H54 (cell line): ENCODE measurements around the gene MED7.

Experiments used
- DNase-seq: peaks from one replicate; pipeline ENCODE4 v3.0.0; 2011; ENCODE audit warnings: low spot score, mixed read lengths; ENCODE audit not compliant: insufficient read length
- FAIRE-seq: peaks from 3 replicates; lab custom pipeline; 2011; peaks lifted over from hg19 to GRCh38; lab: Jason Lieb, UNC
- POLR2A ChIP-seq: IDR thresholded peaks from 2 replicates; pipeline ENCODE4 v1.6.1; 2011; ENCODE audit warnings: low read depth, mild to moderate bottlenecking, low read length

MED7 gene

DNA sequence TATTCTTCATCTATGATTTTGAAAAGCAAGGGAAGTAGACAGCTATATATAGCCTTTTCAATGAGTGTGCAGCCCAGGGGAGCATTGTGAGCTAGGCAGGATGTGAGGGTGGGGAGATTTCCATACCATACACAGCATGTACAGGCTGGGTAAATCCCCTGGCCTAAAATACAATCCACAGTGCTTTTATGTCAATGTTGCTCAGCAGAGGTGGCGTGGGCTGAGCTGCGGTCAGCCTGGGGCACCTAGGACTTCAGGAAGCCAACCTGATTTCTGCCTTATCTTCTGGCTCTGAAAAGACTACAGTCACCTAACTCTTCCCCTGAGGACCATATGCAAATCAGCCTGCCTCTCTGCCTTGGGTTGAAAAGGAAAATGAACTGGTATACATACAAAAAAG, 29.7 kb upstream of the MED7 start:
- no peak for FAIRE-seq
- no peak for TF ChIP-seq POLR2A
- no peak for DNase-seq

DNA sequence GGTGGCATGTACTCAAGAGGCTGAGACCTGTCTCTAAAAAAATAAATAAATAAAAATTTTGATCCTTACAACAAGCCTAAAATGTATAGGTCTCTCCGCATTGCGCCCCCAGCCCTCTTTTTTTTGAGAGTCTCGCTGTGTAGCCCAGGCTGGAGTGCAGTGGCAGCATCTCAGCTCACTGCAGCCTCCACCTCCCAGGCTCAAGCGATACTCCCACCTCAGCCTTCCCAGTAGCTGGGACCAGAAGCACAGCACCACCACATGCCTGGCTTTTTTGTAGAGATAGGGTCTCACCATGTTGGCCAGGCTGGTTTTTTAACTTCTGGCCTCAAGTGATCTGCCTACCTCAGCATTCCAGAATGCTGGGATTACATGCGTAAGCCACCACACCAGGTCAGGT, 25.6 kb upstream of the MED7 start:
- DNase-seq: no peak
- TF ChIP-seq POLR2A: no peak
- no peak for FAIRE-seq

DNA sequence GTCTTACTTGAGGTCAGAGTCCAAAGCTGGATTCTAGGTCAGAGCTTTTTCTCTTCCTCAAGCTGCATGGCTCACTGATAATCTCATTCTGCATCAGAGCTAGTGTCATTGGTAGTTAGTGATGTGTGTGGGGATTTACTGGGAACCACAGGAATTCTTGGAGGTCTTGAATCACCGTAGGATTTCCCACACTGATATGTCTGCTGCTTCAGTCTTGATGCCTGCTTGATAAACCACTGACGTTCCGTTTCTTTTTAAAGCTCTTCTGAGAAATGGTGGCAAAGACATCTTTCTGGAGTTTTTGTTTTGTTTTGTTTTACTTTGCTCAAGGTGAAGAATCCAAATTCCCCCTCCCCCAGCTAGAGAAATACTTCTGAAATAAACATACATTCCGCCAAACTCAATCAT, 24.6 kb upstream of the MED7 start:
- no peak for DNase-seq
- TF ChIP-seq POLR2A: no peak
- FAIRE-seq: no peak

DNA sequence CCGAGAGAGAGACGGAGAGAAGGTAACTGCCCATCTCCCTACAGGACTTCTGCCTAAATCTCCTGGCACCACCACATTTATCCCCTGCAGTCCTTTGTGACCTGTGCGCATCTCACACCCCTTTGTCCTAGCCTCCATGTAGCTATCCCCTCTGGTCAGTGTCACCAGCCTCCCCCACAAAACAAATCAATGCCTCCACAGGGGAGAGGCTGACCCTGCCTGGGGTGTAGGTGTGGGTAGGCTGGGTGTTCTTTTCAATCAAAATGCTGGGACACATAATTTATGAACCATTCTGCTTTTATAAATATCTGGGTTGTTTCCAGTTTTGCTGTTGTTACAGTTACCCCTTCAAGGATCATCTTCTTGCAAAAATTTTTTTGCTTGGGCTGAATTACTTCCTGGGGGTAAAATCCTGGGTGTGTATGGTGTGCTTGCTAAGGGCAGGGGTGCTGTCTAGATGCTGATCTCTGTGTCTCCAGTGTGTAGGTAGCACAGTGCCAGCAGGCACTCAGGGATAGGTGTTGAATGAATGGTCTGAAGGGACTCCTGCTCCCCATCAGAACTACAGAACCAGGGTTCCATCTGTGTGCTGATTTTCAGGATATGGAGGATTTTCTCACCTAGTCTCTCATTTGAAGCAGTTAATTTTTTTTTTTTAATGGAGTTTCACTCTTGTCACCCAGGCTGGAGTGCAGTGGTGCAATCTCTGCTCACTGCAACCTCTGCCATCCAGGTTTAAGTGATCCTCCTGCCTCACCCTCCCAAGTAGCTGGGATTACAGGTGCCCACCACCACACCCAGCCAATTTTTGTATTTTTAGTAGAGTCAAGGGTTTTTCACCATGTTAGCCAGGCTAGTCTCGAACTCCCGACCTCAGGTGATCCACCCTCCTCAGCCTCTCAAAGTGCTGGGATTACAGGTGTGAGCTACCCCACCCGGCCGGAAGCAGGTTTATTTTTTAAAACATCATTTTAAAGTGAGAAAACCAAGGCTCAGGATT, 23.8 kb upstream of the MED7 start, which contains the start of gene GARIN3:
Gene GARIN3, minus strand, starts transcription at position 51 of the 1,000 bp plus-strand sequence. CDS start 96 bp downstream, outside the sequence.
- FAIRE-seq (no peak), DNase-seq (no peak)
- no peak for TF ChIP-seq POLR2A

DNA sequence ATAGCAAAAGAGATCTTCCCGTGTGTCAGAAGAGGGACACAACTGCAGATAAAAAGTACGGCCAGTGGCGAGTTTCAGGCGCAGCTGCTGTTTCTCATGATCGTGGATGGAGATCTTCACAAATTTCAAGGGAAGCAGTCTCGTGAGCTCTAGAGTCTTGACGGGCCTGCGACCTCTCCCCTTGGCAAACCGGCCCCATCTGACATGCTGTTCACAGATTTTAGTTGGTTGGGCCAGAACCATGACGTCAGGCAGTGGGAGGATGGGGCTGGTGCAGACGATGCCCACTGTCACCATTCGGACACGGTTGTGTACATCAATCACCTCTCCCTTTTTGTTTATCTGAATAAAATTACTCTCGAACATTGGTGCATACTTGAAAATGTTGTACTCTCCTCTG, 23.0 kb upstream of the MED7 start:
- FAIRE-seq: no peak

GRCh38 chr5:157165261-157165660, 22.6 kb upstream of the MED7 start:
- FAIRE-seq (no peak), DNase-seq (no peak)
- no peak for TF ChIP-seq POLR2A

More for the DNA sequence above, 23.0 kb upstream of the MED7 start:
- DNase-seq: no peak
- no peak for TF ChIP-seq POLR2A

DNA sequence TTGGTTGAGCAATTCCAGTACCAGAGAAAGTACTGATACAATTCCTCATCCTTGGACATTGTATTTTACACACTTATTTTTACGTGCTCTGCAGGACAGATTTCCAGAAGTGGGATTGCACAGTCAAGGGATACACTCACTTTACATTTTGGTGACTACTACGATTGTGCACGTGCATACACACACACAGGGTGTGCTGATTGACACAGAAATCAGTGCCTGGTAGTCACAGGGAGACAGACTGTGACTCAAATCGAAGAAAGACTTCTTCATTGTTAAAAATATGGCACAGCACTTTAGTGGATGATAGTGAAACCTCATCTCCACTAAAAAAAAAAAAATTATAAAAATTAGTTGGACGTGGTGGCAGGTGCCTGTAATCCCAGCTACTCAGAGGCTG, 21.9 kb upstream of the MED7 start:
- FAIRE-seq: no peak
- no peak for DNase-seq
- no peak for TF ChIP-seq POLR2A

GRCh38 chr5:157162919-157163510, 20.4 kb upstream of the MED7 start:
- DNase-seq: no peak
- FAIRE-seq: no peak
- TF ChIP-seq POLR2A: no peak

GRCh38 chr5:157161996-157162395, 19.3 kb upstream of the MED7 start:
- no peak for FAIRE-seq
- DNase-seq: no peak
- no peak for TF ChIP-seq POLR2A

DNA sequence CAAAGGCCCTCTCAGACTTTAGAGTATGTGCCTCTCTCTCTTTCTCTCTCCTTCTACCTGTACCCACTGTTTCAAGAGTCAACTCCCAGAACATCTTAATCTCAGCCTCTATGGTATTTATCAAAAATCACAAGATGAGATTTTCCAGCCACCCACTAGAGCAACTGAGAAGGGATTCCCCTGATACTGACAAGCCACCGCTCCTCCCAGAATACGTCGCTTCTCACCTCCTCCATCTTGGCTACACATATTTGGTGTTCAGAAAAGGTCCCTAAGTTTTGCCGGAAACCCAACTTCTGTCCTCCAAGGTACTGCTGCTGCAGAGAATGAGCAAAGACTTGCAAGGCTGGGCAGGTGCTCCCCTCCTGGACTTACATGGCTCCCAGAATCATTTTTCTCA, 17.3 kb upstream of the MED7 start:
- no peak for TF ChIP-seq POLR2A
- FAIRE-seq: no peak
- no peak for DNase-seq

DNA sequence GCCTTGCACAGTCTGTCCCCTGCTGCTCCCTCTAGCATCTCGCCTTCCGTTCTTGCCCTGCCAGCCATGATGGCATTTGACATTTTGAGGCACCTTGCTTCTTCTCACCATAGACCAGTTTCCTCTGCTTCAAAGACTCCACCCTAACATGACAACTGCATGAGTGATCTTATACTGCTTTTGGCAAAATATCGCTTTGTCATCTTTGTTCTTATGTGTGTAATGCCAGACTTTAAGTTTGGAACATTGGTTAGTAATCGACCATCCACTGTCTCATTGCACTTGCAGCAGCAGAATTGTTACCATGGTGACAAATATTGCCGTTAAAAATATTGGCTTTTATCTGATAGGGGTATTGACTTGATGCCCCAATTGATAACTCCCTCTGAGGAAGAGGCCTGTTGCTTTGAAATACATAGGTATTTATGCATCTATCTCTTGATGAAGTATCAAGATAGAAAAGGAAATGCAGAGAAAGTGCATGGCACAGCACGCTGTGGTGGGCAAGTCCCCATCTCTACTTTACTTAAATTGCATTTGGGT, 16.6 kb upstream of the MED7 start:
- no peak for TF ChIP-seq POLR2A
- FAIRE-seq: no peak
- no peak for DNase-seq

GRCh38 chr5:157157293-157157891, 14.7 kb upstream of the MED7 start:
- FAIRE-seq (no peak), DNase-seq (no peak)
- TF ChIP-seq POLR2A: no peak

DNA sequence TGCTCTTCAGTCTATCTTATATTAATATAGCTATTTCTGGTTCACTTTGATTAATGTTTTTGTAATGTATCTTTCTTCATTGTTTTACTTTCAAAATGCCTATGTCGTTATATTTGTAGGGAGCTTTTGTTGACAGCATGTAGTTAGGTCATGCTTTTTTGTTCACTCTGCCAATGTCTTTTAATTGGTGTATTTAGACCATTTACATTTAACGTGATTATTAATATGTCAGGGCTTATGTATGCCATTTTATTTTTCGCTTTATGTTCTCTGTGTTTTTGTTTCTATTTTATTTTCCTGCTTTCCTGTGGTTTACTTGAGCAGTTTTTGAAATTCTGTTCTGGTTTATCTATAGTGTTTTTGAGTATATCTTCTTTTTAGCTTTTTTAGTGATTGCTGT, 12.6 kb upstream of the MED7 start:
- no peak for TF ChIP-seq POLR2A
- FAIRE-seq (no peak), DNase-seq (no peak)

GRCh38 chr5:157150995-157151394, 8.3 kb upstream of the MED7 start:
- no peak for FAIRE-seq
- DNase-seq: no peak
- no peak for TF ChIP-seq POLR2A
